Frontal cortex (tissue), 4 donors: ENCODE measurements around the gene SH3BP5L. TPM values are rescaled to one million over a fixed set of nuclear protein-coding genes. Genes with fewer than 3 reads are reported as not detected.
A peak's percentile ranks its signal among the peaks of the same experiment; 100 is the strongest.
"Not testable (repeated sequence)": the region's sequence is repeated elsewhere in the genome, so short reads cannot be mapped to it uniquely, and the experiment has no call there.

ENCODE experiments used
- DNase-seq, 2 donors: peaks; one replicate each; pipeline ENCODE4 v3.0.0; 2012; ENCODE audit warnings: low spot score in 2 of 2
- FAIRE-seq: peaks from 2 replicates; lab custom pipeline; 2012; peaks lifted over from hg19 to GRCh38; lab: Jason Lieb, UNC
- total RNA-seq: library from RNA; depleted of rRNA; stranded (reverse); fragments of >200 nt; gene quantifications from one replicate; pipeline ENCODE4 v1.2.3, GENCODE V29; 2014
- donor health status: control.
- donor health status: control.
- donor health status: control.

SH3BP5L gene
- total RNA-seq, 1 donor from 2014 or later, result 31.4 TPM

DNA sequence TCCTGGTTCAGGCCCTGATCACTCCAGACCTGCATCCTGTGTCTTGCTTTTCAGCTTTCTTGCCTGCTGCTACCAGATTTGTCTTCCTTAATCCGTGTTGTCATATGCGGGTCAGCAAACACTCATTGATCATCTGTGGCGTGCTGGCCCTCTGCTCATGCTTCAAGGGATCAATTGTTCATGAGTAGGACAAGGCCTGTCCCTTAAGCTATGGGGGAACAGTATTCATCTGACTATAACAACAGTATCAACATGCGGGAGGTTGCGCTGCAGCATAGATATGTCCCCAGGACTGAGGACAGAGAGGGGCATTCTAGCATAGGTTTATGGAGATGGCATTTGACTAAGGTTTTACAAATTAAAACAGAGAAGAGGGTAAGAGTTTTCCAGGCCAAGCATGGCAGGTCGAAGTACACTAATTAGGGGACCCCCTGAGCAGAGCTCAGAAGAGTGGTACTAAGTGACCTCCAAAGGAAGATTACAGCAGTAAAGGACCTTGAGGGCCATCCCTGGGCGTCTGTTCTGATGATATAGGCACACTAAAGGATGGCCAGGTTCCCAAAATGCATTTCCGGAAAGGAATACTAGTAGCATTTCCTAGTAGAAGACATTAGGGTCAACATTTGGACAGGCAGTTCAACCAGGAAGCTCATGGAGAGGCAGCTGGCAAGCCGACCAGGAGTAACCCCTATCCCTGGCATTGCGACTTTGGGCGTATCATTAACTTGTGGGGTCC is 11.5 kb upstream of the SH3BP5L start:
- DNase-seq (no peak), FAIRE-seq (no peak)

DNA sequence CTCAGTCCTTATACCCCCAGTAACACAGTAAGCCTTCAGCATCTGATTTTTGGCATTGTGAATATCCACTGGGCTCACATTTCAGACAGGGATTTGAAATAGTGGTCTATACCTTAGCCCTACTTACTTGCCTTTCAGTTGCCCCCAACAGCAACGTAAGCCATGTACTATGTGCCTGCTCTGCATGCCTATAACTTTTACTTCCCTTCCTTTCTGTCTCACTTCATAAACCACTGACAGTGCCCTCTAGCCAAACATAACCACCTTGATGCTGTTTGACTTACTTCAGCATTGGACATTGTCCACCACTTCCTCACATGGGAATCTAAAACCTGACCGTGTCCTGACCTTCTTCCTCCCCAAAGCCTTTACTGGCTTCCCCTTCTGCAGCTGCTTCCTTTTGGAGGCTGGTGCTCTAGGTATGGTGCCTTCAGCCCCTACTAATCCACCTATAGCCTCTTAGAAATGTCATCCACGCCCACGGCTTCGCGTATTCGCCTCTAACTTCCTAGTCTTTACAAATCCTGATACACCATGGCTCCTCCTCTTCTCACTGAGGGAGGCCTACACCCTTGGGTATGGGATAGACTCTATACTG is 8.7 kb upstream of the SH3BP5L start:
- no peak for FAIRE-seq
- no peak for DNase-seq

DNA sequence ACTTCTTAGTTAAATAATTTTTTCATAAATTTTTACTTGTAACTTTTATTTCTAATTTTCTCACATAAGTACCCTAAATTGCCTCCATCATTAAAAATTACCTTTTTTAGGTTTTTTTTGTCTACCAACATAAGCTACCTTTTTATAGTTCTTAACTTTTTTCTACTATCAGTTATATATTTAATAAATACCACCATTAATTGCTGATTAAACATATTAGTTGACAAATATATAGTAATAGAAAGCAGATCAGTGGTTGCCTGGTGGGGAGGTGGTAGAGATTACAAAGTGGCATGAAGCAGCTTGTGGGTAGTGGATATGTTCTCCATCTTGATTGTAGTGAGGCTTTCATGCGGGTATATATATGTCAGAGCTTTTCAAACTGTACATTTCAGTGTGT is 6.1 kb upstream of the SH3BP5L start:
- FAIRE-seq, result peak; percentile 13
- DNase-seq, result no peak

DNA sequence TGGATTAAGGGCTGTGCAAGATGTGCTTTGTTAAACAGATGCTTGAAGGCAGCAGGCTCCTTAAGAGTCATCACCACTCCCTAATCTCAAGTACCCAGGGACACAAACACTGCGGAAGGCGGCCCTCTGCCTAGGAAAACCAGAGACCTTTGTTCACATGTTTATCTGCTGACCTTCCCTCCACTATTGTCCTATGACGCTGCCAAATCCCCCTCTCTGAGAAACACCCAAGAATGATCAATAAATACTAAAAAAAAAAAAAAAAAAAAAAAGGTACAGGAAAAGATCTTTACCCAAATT is 5.0 kb upstream of the SH3BP5L start:
- not testable (repeated sequence) for FAIRE-seq, DNase-seq

DNA sequence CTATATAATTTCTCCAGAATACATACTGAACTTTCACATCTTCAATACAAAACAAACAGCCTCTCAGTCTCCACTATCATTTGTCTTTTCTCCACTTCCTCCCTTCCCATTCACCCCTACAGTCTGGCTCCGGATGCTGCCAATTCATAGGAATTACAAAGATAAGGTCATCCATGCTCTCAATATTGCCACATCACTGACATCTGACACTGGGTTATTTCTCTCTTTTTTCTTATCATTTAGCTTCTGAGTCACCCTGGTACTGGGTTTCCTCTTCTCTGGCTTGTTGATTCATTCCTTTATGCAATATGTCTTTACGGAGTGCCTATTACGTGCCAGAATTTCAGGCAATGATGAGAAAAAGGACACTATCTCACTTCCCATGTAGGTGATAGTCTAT is 3.1 kb upstream of the SH3BP5L start:
- no peak for FAIRE-seq
- DNase-seq, result no peak

DNA sequence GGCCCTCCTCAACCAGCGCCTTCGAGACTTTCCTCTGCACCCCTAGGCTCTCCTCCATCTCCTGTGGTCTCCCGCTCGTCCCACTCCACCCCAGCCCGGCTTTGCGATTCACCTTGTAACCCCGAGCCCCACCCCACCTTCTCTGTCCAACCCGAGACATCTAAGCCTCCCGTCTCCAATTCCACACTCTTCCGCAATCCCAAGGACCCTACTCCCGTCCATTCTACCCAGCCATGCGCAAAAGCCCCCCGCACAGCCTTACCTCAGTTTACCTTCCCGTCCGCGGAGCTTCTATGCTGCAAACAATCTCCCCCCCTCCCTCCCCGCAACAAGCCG is 174 bp downstream of the SH3BP5L start:
- no peak for FAIRE-seq
- no peak for DNase-seq

DNA sequence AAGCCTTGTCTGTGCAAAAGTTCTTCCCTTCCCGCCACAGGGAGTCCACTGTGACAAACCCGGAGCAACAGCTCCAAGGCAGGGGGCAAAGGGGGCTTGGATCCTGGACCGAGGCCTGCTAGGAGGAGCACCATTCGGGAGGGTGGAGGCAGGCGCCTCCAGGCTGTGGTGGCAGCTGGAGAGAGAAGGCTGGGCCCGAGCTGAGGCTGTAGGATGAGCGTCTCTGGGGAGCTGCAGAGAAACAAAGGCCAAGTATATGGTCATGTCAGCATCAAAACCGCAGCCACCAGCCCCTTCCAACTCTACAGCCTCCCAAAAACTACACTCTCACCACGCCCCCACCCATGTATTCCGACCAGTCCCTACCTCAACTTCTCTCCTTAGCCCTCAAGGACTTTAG is 579 bp downstream of the SH3BP5L start:
- FAIRE-seq, result no peak
- DNase-seq, result no peak

DNA sequence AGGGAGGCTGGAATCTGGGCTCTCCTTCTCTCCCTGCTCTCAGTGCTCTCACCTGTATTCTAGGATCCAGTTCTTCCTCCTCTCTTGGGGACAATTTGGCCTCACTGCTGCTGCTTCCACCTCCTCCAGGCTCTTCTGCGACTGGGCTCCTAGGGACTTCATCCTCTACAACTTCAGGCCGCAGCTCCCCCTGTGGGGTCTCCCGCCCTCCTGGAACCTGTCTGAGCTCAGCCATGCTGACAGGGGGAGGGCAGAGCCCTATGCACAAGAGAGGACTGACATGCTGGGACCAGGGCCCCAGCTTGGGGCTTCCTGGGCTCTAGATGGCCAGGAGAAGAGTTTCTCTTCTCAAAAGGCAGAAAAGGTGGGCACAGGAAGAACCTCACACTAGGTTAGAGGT is 1.0 kb downstream of the SH3BP5L start:
- DNase-seq, result no peak
- FAIRE-seq, result no peak

DNA sequence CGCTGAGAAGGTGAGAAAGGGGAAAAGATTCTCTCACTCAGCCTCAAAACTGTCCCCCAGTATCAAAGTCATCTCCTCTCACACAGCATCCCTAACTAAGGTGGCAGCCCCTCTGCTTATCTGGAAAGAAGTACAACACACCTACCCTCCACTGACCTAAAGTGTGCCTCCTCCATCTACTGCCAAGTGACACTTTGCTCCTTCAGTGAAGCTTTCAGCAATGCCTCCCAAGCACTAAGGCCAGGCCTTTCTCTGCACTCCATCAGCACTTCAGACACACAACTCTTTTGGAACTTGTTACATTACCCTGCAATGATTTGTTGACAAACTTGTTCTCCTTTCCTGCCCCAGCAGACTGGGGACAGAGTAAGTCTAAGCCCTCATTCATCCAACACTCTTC is 1.4 kb downstream of the SH3BP5L start:
- DNase-seq (no peak), FAIRE-seq (no peak)

DNA sequence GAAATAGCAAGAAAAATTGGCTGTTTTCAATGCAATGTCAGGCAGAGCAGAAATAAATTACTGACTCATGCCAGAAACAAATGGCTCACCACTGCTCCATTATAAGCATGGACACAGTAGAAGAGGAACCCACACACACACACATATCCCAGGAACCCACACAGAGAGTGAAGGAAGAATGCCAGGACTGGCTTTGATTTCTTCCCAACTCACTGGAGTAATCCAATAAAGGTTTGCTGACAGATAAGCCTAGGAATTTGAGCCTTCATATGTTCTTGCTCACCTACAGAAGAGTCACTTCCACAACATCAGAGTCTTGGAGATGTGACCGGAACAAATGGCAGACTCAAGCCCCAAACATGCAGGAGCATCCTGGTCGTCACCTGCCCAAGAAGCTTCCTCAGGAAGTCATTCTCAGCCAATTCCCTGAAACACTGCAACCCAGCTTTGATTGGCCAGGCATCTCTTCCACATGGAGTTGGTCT is 2.2 kb downstream of the SH3BP5L start:
- DNase-seq (no peak), FAIRE-seq (no peak)

DNA sequence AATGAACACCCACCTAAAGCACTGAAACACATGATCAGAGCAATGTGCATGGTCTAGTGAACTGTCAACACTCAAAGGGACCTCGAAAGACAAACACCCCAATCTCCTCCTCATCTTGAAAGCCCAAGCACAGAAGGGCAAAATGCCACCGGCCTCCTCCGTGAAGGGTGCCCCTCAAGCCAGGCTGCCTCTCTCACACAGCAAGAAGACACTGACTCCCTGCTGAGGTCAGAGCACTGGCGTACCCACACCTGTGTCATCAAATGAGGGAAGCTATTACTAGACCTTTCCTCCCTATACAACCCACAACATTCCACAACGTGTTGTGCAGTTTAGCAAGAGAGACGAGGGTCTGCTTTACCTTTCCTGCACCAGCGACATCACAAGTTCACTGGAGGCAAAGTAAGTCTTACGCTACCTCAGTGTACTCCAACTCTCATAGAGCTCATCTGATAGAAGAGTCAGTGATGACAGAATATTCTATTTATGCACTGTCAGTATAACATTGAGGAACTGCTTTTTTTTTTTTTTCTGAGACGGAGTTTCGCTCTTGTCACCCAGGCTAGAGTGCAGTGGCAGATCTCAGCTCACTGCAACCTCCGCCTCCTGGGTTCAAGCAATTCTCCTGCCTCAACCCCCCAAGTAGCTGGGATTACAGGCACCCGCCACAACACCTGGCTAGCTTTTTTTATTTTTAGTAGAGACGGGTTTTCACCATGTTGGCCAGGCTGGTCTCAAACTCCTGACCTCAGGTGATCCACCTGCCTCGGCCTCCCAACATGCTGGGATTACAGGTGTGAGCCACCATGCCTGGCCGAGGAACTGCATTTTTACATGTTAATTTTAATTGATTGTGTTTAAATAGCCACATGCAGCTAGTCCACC is 3.3 kb downstream of the SH3BP5L start:
- FAIRE-seq (no peak), DNase-seq (no peak)

DNA sequence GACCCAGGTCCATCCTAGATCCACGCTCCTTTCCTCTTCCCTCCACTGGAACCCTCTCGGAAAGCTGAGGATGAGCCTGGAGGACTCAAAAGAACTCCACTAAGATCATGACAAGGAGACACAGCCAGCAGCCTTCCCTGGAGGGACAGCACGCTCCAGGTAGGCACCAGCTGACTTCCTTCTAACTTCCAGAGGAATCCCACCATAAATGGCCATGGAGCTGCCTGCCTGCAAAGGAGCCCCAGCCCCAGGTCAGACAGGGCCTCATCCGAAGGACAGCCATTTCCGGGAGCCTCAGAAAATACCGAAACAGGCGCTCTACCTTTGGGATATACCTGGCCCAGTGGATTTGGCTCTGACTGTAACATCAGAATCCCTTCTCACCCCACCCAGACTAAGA is 4.1 kb downstream of the SH3BP5L start:
- no peak for DNase-seq
- no peak for FAIRE-seq

DNA sequence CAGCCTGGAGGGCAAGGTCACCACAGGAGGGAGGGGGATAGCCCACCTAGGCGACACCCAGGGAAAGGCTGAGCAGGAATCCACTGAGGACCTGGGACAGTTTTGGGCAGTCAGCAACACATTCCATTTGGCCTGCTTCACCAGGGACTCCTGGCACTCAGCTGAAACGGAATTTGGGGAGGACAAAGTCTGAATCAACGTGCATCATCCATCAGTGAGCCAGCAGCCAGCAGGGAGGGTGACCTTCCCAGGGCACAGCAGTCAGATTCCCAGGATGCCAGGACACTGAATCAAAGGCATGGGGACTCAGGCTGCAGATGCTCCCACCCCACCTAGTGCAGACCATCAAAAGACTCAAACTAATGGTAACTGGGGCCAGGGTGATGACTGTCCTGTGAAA is 4.6 kb downstream of the SH3BP5L start:
- FAIRE-seq (no peak), DNase-seq (no peak)

DNA sequence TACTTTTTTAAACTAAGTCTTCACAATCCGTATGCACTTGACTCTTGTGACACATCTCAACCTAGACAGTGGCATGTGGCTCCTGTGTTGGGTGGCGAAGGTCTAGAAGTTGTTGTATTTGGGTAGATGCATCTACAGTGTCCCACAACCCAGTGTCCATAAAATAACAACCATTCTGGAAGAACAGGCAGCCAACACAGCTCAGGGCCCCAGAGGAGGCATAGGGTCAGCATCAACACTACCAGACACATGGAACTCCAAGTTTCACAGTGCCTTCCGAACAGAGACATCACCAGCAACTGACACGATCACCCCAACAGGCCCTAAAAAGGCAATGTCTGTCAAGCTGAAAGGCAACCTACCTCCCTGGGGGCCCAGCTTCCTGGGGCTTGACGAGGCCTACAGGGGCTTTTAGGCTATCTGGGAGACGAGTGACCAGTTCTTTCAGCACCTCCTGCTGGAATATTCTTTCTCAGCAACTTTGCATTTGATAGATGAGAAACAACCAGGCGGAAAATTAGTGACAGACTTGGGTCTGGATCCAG is 5.6 kb downstream of the SH3BP5L start:
- no peak for DNase-seq
- FAIRE-seq, result no peak

DNA sequence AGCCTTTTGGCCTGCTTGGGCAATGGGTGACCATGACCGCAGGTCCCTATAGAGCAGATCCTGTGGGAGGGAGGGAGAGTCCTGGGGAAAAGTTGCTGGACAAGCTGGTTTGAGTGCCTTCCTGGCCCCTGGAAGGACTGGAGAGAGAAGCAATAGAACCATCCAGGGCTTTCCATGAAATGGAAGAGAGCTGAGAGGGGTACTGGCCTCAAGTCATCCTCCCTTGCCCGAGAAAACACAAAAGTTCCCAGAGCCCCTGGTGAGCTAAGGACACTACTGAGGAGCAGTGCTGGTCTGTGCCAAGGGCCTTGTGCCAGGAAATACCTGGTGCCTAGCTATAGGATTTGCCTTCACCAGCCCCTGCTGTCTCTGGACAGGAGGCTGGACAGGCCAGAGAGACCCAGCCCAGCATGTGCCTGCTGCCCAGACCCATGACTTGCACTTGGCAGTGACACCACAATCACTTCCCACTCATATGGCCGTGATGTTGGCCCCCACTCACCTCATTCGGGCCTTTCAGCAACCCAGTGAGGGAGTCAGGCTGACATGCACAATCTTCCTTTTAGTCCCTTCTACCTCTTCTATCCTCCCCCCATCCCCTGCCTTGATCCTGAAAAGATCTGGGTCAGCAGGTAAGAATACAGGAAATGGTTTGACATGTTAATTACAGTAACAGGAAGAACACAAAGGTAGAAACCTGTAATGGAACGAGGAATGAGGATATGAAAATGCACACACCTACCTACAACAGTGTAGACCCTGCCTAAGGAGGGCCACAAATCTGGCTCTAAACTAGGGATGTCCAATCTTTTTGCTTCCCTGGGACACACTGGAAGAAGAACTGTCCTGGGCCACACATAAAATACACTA is 7.0 kb downstream of the SH3BP5L start:
- DNase-seq, result no peak
- no peak for FAIRE-seq

DNA sequence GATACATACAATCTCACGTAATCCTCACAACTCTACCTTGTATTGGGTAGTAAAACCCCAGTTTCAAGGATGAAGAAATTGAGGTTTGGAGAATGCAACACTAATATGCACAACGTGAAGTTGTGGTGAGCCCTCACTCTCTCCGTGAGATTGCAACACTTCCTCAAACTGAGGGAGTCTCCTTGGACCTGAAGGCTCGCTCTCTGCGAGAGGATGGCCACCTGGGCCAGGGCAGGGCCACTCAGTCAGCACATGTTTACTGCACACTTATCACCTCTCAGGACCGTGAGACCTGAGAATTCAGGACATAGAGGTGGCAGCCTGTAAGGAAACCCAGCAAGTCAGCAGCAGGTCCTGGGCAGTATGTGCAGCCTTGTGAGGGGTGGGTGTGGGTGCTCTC is 8.7 kb downstream of the SH3BP5L start:
- DNase-seq, result no peak
- no peak for FAIRE-seq

DNA sequence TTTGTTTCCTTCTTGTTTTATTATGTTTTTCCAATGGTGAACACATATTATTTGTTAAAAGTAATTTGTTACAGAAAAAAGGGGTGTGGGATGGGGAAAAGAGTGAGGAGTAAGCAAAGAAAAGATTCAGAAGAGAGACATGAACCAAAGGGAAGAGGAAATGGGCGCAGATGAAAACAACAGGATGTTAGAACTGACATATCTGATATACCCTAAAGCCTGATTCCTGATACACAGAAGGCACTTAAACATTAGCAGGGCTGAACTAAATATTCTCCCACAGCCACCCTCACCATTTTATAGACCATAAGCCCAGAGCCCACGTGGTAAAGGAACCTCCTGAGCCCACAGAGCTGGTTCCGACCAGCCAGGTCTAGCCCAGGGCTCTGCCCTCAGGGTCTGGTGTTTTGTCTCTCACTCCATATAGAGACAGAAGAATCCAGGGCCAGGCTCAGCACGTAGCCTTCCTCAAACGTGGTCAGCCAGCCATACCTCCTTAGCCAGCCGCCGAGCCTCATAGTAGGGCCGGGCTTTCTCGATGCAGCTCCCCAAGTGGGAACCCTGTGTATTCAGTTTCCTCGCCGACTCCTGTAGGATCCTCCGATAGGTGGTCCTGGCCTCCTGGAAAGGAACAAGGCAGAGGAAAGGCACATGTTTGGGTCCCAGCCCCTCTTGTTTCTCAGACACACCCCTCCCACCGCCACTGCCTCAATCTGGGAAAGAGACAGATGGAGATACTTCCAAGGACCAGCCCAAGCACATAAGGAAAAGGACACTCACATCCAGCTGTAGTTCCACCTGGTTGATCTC is 9.5 kb downstream of the SH3BP5L start:
- no peak for FAIRE-seq
- no peak for DNase-seq

DNA sequence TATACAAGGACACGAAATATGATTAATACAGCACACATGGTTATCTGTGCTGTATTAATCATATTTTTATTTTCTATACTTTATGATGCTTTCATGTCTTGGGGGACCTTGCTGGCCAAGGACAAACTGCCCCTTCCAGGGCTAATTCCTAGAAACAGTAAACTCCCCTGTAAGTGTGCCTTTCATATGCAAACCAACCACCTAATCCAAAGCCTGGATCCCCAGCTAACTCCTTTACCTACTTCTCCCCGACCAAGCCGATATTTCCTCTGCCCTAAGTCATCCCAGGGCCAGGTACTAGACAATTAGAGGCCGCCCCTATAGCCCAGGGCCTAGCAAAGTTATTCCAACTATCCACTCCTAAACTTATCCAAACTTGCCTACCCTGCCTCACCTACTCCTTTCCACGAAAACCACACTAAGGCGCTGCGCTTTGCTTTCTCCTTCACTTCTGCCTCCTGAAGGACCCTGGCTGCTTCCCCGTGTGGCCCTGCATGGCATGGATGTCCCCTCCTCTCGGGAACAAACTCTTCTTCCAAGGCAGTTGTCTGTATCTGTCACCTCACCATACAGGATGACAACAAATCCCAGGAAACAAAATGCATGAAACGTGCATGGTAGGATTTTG is 10.2 kb downstream of the SH3BP5L start:
- DNase-seq (no peak), FAIRE-seq (no peak)

DNA sequence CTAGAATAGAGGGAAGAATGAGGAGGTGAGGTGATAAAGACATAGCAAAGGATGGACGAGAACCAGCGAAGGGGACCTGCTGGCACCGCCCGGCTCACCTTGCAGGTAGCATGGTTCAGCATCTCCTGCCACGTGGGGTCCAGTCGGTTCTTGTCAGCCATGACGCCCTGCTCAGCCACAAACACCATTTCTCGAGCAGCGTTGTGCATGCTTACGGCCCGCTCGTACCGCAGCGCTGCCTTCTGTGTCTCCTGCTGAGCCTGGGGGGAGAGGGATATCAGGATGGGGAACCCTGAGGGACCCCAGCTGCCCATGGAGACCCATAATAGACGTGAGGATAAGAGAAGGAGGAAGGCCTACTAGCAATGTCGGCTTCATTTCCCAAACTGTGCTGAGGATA is 11.4 kb downstream of the SH3BP5L start:
- no peak for FAIRE-seq
- DNase-seq, result no peak
